Muscle of leg (tissue), 11 donors: ENCODE results near the gene GRIK3. TPM values are rescaled to one million over a fixed set of nuclear protein-coding genes. Genes with fewer than 3 reads are reported as not detected.

Source experiments
- DNase-seq: peaks from one replicate; pipeline ENCODE4 v3.0.0; 2013
- H3K27ac ChIP-seq: one replicate; pipeline ENCODE4 v1.5.1; 2013; ENCODE audit warnings: mild to moderate bottlenecking, low read length, control low read depth
- H3K27me3 ChIP-seq: one replicate; pipeline ENCODE4 v1.6.1; 2013; ENCODE audit warnings: low read length; ENCODE audit not compliant: control insufficient read depth, insufficient read depth
- H3K36me3 ChIP-seq: one replicate; pipeline ENCODE4 v1.6.1; 2013; ENCODE audit warnings: low read length; ENCODE audit not compliant: control insufficient read depth, insufficient read depth
- H3K4me1 ChIP-seq: one replicate; pipeline ENCODE4 v1.6.1; 2013; ENCODE audit warnings: low read length; ENCODE audit not compliant: control insufficient read depth, insufficient read depth
- H3K4me3 ChIP-seq: one replicate; pipeline ENCODE4 v1.5.1; 2013; ENCODE audit warnings: low read length, control low read depth
- H3K9me3 ChIP-seq: replicated peaks from 2 replicates; pipeline ENCODE4 v1.6.1; 2013; ENCODE audit warnings: low read depth, low read length; ENCODE audit not compliant: control insufficient read depth
- WGBS: methylation state at CpG from one replicate; pipeline ENCODE4 v1.1.5; 2013; ENCODE audit warnings: missing lambda C conversion rate; ENCODE audit not compliant: insufficient coverage; 5-methylcytosine and 5-hydroxymethylcytosine counted together
- polyA plus RNA-seq, 8 donors: library from polyadenylated mRNA; unstranded; fragments of 120-200 nt; gene quantifications; one replicate each; pipeline versions ENCODE4 v1.2.1 to v1.2.3, GENCODE V29; 2013; ENCODE audit warnings: inconsistent platforms in 1 of 8, low replicate concordance in 1 of 8; ENCODE audit not compliant: insufficient read length in 8 of 8, insufficient read depth in 1 of 8
- total RNA-seq: library from RNA; stranded (reverse); fragments of 120-200 nt; gene quantifications from one replicate; pipeline ENCODE4 v1.2.4, GENCODE V29; 2013

The GRIK3 gene
- total and polyA plus RNA-seq, 9 donors = 0.44 to 3.3 (median 1.1) TPM

DNA sequence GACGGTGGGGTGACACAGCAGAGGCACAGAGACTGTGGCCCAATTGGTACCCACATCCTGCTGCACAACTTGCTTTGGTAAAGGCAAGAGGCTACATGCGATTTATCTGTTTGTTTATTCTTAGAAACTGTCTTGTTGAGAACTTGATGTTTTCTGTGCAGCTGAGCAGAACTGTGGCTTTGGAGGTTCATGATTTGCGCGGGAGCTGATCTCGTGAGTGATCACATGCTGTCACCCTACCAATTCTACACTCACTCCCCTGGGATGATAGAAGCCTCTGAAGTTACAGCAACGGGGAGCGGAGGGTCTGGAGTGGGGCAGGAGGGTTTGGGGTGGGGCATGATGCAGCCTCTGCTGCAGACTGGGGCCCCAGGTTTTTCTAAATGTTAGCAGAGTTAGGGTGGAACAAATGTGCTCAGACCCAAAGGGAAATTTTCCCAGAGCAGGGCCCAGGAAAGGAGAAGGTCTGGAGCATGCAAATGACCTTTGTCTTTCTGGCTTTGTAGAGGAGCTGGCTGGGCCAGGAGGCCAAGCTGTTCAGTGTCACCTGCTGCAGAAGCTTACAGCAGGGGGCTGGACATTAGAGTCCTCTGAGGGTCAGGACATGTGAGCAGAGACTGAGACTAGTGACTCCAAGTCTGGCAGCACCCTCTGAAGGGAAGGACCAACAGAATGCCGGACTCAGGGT, 83.6 kb downstream of the GRIK3 start:
- no peaks in the 10 kb centered on the region for H3K4me1 ChIP-seq
- H3K4me3 ChIP-seq = no peak overlapping the region
- no peak overlapping the region for H3K27ac ChIP-seq
- peaks cover 4% of the 10 kb centered on the region for H3K27me3 ChIP-seq
- no peak for DNase-seq
- H3K36me3 ChIP-seq = no peaks in the 10 kb centered on the region
- no peaks in the 10 kb centered on the region for H3K9me3 ChIP-seq
- 66% methylated on average over 3 of the region's 8 CpGs for WGBS

DNA sequence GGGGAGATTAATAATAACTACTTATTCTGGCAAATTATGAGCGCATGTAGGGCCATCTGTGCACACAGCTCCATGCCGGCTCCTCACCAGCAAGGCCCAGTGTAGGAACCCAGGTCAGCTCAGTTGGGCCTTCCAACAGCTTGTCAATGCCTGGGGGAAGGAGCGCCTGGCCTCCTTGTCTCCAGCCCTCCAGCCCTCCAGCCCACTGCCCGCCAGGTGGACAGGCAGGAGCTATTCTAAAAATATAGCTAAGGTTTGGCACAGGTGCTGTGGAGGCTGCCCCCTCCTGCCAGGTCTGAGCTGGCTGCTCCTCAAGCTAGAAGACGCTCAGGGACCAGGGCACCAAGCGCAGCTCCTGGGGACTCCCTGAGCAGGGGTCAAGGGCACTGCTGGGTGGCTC, 85.7 kb downstream of the GRIK3 start:
- Histone ChIP-seq H3K9me3 (no peaks in the 10 kb centered on the region), H3K27ac (no peak overlapping the region), H3K4me3 (no peak overlapping the region), H3K36me3 (no peaks in the 10 kb centered on the region), H3K4me1 (no peaks in the 10 kb centered on the region), H3K27me3 (peaks cover 4% of the 10 kb centered on the region)
- no peak for DNase-seq
- WGBS = 99% methylated on average over 4 of the region's 6 CpGs

DNA sequence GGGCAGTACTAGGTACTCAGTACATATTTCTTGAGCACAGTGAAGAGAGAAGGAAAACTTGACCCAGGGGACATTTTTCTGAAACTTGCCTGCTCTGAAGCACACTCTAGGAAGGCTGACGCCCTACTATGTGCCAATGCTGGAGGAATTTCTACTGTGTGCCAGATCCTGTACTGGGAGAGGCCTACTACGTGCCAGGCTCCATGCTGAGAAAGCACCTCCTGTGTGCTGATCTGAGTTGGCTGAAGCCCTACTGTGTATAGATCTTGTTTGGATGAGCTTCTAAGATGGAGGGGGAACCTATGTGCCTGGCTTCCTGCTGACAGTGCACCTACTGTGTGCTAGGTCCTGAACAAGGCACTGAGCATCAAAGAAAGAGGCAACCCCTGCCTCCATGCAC, 86.2 kb downstream of the GRIK3 start:
- Histone ChIP-seq H3K9me3 (no peaks in the 10 kb centered on the region), H3K4me3 (no peak overlapping the region), H3K27me3 (peaks cover 4% of the 10 kb centered on the region), H3K4me1 (no peaks in the 10 kb centered on the region), H3K36me3 (no peaks in the 10 kb centered on the region), H3K27ac (no peak overlapping the region)
- no peak for DNase-seq
- 69% methylated on average over 2 of the region's 2 CpGs for WGBS

DNA sequence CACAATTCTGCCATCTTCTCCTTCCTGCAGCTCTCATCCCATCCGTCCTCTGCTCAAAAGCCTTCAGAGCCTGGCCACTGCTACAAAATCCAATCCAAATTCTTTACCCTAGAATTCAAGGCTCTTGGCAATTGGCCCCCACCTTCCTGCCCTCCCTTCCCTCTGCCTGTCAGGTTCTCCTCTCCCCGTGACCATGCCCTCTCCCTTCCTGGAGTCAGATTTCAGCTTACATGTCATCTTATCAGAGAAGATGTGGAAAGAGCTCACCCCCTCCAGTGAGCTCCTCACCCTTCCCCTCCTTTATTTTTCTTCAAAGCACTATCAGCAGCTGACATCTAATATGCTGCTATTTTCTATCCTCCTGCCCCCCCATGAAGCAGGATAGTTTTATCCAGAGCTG, 86.9 kb downstream of the GRIK3 start:
- no peak overlapping the region for H3K4me3 ChIP-seq
- H3K9me3 ChIP-seq = no peaks in the 10 kb centered on the region
- 25% methylated on average over 2 of the region's 2 CpGs for WGBS
- no peaks in the 10 kb centered on the region for H3K4me1 ChIP-seq
- no peak overlapping the region for H3K27ac ChIP-seq
- H3K36me3 ChIP-seq = no peaks in the 10 kb centered on the region
- DNase-seq = no peak
- H3K27me3 ChIP-seq = peaks cover 4% of the 10 kb centered on the region

DNA sequence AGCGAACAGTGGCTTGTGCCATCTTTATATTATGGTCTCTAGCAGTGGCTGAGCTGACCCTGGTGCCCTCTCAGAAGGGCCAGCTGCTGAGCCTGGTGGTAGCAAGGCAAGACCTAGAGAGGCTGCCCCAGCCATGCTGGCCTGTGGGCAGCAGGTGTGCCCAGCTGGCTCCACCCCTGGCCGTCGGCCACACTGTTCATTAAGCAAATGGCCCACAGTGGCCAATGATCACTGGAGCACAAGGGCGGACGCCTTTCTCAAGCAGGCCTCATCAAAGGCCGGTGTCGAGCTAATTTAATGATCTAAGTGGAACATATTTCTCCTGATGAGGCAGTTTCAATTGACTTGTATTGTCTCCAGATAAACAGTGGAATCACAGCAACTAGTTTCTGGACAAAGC, 89.4 kb downstream of the GRIK3 start:
- H3K27me3 ChIP-seq = peaks cover 6% of the 10 kb centered on the region
- no peak overlapping the region for H3K27ac ChIP-seq
- no peaks in the 10 kb centered on the region for H3K4me1 ChIP-seq
- no peaks in the 10 kb centered on the region for H3K36me3 ChIP-seq
- no peaks in the 10 kb centered on the region for H3K9me3 ChIP-seq
- DNase-seq = no peak
- 65% methylated on average over 7 of the region's 7 CpGs for WGBS
- H3K4me3 ChIP-seq = no peak overlapping the region

DNA sequence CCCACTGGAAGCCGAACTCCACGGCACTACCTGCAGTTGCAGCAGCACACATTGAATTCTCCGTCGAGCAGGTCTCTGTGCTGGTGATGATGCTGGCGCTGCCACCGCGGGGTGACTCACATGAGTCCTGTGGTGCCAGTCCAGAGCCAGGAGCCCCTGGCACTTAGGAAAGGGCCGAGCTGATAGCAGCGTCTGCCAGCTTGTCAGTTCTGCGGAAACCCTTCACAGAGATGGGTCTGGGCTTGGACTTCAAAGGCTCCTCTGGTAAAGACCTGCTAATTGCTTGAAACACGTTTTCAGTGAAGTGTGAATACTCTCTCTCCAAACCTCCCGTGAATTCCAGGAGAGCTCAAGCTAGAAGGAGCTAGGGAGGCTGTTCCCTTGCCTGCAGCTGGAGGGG, 92.2 kb downstream of the GRIK3 start:
- 66% methylated on average over 9 of the region's 12 CpGs for WGBS
- Histone ChIP-seq H3K36me3 (no peaks in the 10 kb centered on the region), H3K4me1 (no peaks in the 10 kb centered on the region), H3K27ac (no peak overlapping the region), H3K9me3 (no peaks in the 10 kb centered on the region), H3K27me3 (peaks cover 5% of the 10 kb centered on the region), H3K4me3 (no peak overlapping the region)
- DNase-seq = no peak

DNA sequence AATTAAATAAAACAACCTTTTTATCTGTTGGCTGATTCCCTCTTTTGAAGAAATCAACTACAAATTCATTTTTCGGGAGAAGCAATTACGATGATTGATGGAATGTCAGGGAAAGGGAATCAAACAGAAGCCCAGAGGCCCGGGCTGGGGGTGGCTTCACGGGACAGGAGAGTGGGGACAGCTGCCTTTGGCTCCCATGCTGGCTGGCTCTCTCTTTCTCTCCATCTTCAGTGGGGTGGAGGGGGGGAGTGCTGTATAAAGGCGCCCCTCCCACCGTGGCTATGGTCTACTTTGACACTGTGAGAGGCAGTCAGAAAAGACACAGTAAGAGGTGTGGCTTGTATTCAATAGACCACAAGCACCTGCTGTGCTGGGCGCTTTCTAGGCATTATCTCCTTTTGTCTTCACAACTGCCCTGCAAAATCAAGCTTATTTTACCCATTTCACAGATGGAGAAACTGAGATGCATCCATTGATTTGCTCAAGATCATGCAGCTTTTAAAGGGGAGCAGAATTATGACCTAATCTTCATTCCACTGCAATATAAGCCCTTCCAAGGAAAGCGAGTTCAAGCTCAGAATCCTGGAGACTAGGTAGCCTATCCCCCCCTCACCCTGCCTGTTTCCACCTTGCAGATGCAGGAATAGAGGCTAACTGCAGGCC, 92.9 kb downstream of the GRIK3 start:
- H3K9me3 ChIP-seq = no peaks in the 10 kb centered on the region
- 54% methylated on average over 2 of the region's 8 CpGs for WGBS
- no peaks in the 10 kb centered on the region for H3K36me3 ChIP-seq
- H3K4me3 ChIP-seq = no peak overlapping the region
- DNase-seq = no peak
- no peak overlapping the region for H3K27ac ChIP-seq
- H3K4me1 ChIP-seq = no peaks in the 10 kb centered on the region
- H3K27me3 ChIP-seq = peaks cover 7% of the 10 kb centered on the region

DNA sequence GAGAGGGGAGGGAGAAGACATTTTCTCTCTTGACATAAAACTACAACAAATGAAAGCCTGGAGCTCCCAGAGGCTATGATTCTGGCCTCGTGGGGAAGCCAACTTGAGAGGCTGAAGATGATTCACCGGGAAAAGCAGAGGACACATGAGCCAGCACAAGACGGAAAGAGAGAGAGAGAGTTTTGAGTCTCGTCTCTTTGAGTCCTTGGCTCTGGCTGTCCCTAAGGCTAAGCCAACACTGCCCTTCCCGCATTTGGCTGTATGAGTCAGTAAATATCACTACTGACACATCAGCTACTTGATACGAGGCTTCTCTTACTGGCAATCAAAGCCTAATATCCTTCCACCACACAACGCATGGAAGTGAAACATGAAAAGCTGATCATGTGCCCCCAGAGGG, 95.5 kb downstream of the GRIK3 start:
- no peaks in the 10 kb centered on the region for H3K9me3 ChIP-seq
- peaks cover 7% of the 10 kb centered on the region for H3K27me3 ChIP-seq
- 33% methylated on average over 1 of the region's 7 CpGs for WGBS
- no peak overlapping the region for H3K4me3 ChIP-seq
- DNase-seq = no peak
- H3K4me1 ChIP-seq = no peaks in the 10 kb centered on the region
- no peak overlapping the region for H3K27ac ChIP-seq
- no peaks in the 10 kb centered on the region for H3K36me3 ChIP-seq

DNA sequence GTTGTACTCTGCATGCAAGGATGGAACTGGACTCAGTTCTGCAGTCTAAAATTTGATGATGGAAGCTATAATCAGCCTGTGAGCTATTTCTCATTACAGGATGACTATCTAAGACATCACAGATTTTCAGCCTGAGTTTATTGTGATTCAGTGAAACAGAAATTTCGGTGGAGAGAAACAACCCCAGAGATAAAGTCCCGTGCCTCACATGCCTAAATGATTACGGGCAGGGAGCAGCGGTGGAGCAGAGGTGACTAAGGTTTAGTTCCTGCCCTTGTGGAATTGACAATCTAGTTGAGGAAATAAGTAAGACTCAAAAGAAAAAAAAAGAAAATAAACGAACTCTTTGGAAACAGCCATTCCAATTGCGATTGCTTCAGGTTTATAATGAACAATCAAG, 96.9 kb downstream of the GRIK3 start:
- H3K27ac ChIP-seq = no peak overlapping the region
- 89% methylated on average over 5 of the region's 6 CpGs for WGBS
- H3K4me3 ChIP-seq = no peak overlapping the region
- DNase-seq = no peak
- peaks cover 7% of the 10 kb centered on the region for H3K27me3 ChIP-seq
- no peaks in the 10 kb centered on the region for H3K9me3 ChIP-seq
- no peaks in the 10 kb centered on the region for H3K36me3 ChIP-seq
- H3K4me1 ChIP-seq = no peaks in the 10 kb centered on the region

DNA sequence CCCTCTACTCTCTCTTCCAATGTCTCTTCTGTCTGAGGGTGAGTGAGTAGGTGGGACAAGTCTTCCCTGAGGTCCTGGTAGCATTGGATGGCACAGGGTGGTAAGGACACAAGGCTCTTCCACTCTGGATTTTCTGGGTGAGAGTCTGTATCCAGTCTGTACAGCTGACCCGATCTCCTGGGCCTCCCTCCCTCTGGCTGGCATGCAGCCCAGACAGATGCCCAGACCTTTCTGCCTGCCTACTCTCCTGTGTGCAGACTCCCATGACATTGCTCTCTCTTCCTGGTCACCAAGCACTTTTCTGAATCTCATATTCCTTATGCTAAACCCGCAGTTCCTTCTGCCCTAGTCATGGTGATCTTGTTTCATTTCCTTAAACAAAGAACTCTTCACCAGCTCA, 100.3 kb downstream of the GRIK3 start:
- Histone ChIP-seq H3K4me3 (no peak overlapping the region), H3K9me3 (no peaks in the 10 kb centered on the region), H3K4me1 (no peaks in the 10 kb centered on the region), H3K36me3 (no peaks in the 10 kb centered on the region), H3K27me3 (peaks cover 4% of the 10 kb centered on the region), H3K27ac (no peak overlapping the region)
- DNase-seq = no peak
- WGBS = 76% methylated on average over 2 of the region's 2 CpGs
